Spleen (tissue), 7 donors: ENCODE results near the gene MCF2L.

ENCODE experiments used
- POLR2A ChIP-seq, 3 donors: fragments of 450-650 bp; IDR thresholded peaks; one replicate each; pipeline ENCODE4 v1.5.1; 2017; ENCODE audit warnings: antibody characterized with exemption in 3 of 3, mild to moderate bottlenecking in 1 of 3
- POLR2AphosphoS5 ChIP-seq, 3 donors: sonication (generic); formaldehyde crosslinking; IDR thresholded peaks; one replicate each; pipeline ENCODE4 v1.5.1; 2017; ENCODE audit warnings: antibody characterized with exemption in 3 of 3
- TF ChIP-seq, protein P1 (sequence below), 11 experiments: fragments of 200-600 bp in 7 of 11; fragments of 450-650 bp in 4 of 11; sonication (generic) in 4 of 11; IDR thresholded peaks in 8 of 11; conservative IDR thresholded peaks in 3 of 11; 1 replicate in 7 of 11; 2 replicates in 4 of 11; pipeline versions ENCODE4 v1.4.0 to v1.8.0; 2016 to 2021; ENCODE audit warnings: antibody characterized with exemption in 11 of 11, inconsistent platforms in 4 of 11, mild to moderate bottlenecking in 1 of 11
- donor health status: DM: no; HTN: no; CAD: no; lungs with moderate emphysema.
- donor health status: DM: no; HTN: no; CAD: no.
- donor health status: DM: no; HTN: no; CAD: no.

DNA sequence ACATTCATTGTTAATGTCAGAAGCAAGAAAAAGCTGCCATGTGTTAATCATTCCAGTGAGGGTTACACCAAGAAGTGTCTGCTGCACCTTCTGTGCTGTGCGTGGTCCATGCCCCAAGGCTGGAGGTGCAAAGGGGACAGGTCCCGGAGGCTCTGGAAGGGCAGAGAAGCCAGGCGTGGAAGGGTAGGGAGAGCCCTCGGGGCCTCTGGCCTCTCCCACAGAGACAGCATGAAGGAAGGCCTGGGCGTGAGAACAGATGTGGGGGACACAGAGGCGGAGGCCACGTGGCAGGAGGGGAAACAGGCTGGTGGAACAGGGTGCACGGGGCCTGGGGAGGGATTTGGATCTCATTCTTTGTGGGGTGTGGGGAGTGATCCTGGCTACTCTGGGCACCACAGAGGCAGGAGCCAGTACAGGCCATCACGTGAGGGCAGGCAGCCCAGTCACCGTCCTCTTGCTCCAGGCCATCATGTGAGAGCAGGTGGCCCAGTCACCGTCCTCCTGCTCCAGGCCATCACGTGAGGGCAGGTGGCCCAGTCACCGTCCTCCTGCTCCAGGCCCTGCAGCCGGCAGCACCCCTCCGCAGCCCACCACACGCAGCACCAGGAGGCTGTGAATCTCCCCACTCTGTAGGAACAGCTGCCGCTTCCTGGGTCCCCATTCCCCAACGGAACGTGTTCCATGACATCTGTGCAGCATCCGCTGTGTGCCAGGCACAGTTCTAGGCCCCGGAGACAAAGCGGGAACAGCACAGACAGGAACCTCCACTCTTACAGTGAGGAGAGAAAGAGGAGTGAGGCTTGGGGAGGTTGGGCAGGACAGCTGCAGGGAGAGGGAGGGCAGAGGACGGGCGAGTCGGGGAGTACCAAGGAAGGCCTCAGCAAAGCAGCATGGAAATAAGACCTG lies 126.4 kb downstream of the MCF2L start:
- TF ChIP-seq, protein P1, sequence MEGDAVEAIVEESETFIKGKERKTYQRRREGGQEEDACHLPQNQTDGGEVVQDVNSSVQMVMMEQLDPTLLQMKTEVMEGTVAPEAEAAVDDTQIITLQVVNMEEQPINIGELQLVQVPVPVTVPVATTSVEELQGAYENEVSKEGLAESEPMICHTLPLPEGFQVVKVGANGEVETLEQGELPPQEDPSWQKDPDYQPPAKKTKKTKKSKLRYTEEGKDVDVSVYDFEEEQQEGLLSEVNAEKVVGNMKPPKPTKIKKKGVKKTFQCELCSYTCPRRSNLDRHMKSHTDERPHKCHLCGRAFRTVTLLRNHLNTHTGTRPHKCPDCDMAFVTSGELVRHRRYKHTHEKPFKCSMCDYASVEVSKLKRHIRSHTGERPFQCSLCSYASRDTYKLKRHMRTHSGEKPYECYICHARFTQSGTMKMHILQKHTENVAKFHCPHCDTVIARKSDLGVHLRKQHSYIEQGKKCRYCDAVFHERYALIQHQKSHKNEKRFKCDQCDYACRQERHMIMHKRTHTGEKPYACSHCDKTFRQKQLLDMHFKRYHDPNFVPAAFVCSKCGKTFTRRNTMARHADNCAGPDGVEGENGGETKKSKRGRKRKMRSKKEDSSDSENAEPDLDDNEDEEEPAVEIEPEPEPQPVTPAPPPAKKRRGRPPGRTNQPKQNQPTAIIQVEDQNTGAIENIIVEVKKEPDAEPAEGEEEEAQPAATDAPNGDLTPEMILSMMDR (IDR thresholded peaks at IDR 0.05 in 8 of 11, conservative IDR thresholded peaks at IDR 0.05 in 3 of 11): no peak
- TF ChIP-seq POLR2A (IDR thresholded peaks at IDR 0.05) (no peak), POLR2AphosphoS5 (IDR thresholded peaks at IDR 0.05) (no peak)
